GM12801 (cell line): ENCODE data around the gene ATXN1.

Experiments used
- TF ChIP-seq, protein P1 (sequence below): IDR thresholded peaks from one replicate; pipeline ENCODE4 v1.5.1; 2011; ENCODE audit warnings: control low read depth; ENCODE audit not compliant: insufficient read length; ENCODE audit errors: extremely low read depth

The ATXN1 gene

DNA sequence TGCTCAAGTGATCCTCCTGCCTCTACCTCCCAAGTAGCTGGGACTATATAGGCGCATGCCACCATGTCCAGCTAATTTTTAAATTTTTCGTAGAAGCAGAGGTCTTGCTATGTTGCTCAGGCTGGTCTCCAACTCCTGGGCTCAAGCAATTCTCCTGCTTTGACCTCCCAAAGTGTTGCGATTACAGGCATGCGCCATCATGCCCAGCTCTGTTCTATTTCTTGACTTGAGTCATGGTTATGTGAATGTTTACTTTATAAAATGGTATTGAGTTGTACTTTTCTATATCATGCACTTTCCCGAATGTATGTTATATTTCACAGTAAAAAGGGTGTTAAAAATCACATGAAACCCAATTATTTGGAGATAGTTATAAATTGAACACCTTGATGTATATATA is 17.3 kb upstream of the ATXN1 start:
- TF ChIP-seq, protein P1, sequence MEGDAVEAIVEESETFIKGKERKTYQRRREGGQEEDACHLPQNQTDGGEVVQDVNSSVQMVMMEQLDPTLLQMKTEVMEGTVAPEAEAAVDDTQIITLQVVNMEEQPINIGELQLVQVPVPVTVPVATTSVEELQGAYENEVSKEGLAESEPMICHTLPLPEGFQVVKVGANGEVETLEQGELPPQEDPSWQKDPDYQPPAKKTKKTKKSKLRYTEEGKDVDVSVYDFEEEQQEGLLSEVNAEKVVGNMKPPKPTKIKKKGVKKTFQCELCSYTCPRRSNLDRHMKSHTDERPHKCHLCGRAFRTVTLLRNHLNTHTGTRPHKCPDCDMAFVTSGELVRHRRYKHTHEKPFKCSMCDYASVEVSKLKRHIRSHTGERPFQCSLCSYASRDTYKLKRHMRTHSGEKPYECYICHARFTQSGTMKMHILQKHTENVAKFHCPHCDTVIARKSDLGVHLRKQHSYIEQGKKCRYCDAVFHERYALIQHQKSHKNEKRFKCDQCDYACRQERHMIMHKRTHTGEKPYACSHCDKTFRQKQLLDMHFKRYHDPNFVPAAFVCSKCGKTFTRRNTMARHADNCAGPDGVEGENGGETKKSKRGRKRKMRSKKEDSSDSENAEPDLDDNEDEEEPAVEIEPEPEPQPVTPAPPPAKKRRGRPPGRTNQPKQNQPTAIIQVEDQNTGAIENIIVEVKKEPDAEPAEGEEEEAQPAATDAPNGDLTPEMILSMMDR, result no peak

- TF ChIP-seq, protein P1, result no peak
Measured at GRCh38 chr6:16777794-16778193, 16.5 kb upstream of the ATXN1 start.

DNA sequence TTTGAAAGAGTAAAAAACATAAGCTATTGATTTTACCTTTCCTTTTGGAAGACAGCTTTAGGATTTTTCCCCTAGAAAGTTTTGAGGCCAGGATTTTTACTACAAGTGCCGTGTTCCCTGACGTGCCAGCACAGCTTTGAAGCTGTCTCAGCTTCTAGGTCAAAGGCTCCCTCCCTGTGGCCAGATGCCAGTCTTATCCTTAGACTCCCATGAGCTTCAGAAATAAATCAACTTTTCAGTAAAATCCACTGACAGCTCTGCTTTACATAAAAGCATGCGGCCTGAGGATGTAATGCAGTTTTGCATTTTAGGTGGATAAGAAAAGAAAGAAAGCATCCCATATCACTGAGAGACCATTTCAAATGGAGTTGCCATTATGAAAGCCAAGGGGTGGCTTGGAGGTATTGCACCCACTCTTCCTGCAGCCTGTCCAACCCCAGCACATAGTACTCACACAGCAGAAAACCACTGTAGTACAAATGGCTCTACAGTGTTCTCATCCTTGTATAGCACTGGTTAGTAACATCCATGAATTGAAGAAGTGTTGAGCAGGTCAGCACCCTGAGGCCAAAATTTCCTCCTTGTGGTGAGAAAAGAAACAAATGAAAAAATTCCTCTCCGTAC is 15.2 kb upstream of the ATXN1 start:
- TF ChIP-seq, protein P1, result no peak

DNA sequence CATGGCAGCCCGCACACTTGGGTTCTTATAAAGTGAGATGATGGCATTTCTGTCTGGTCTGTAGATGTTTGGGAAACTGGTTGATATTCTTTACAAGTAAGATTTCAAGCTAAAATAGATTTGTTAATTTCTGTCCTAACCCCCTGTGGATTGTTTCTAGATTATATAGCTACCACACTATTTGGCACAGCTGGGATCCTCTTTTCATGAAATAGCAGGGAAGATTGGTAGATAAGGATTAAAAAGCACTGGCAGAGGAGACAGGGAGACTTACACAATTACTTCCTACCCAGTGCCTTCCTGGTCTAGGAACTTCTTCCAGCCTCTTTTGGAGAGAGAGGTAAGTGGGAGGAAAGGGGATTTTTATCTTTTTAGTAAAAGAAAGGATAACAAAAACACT is 13.2 kb upstream of the ATXN1 start:
- TF ChIP-seq, protein P1, result no peak

- TF ChIP-seq, protein P1, result no peak
Measured at GRCh38 chr6:16773362-16773761, 12.1 kb upstream of the ATXN1 start.

DNA sequence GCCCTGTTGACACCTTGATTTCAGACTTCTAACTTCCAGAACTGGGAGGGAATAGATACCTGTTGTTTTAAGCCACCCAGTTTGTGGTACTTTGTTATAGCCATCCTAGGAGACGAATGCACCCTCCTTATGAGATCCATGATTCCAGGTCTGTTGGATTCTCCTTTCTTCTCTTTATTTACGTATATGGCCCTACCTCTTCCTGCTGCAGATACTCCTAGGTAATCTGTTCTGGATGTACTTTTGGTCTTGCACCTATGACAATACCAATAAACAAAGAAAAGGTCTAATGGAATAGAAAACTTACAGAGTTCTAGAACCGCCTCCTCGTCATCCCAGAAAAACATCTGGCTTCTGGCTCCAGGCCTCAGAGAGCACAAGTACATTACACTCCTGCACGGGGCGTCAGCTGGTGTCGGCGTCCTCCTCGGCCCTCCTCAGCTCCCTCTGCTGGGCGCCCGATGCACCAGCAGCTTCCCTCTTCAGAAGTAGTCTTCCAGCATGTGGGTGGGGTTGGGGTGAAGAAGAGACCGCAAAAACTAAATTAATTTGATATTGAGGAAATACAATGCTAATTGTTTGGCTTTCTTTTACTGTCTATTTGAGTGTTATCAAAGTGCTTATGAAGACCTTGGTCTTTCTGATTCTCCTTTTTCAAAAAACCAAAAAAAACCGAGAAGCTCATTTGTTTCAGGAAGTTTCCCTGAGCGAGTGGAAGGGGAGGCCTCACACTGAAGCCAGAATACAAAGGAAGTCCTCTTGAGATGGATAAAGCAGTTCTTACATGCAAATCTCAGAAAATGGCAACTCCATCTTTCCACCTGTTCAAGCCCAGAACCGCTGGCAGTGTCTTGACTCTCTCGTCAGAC is 9.7 kb upstream of the ATXN1 start:
- TF ChIP-seq, protein P1, result no peak

DNA sequence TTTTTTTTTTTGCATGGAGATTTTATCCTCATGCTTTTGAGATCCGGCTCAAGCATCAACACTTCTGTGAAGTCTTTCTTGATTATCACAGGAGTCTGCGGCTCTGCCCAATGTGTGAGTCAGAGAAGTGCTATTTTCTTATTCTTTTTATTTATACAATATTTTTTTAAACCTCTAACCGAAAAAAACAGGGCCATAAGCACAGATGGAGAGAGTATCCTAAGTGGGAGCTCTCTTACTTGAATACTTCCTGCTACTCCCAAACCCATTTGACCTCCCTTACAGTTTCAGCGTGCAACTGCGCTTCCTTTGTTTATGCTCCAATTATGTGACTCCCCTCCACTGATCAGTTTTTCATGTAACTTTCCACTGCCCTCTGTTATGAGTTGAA is 8.7 kb upstream of the ATXN1 start:
- TF ChIP-seq, protein P1, result no peak
